ENCODE results near the gene BRD8.

GRCh38 chr5:138096997-138097828, 81.2 kb downstream of the BRD8 start:
- TF ChIP-seq EZH2 (IDR thresholded peaks at IDR 0.05) (no peak), POLR2AphosphoS5 (IDR thresholded peaks at IDR 0.05; ENCODE audit: borderline replicate concordance, low read depth, low read length) (no peak), FOXP2 (optimal IDR thresholded peaks at IDR 0.05; ENCODE audit: control extremely low read depth, extremely low read length, insufficient read depth) (no peak)
